Testis (tissue), 3 donors: ENCODE data around the gene SLC13A5. TPM values are rescaled to one million over a fixed set of nuclear protein-coding genes. Genes with fewer than 3 reads are reported as not detected.

ENCODE experiments used
- DNase-seq: peaks from one replicate; pipeline ENCODE4 v3.0.0-alpha.2; 2019
- H3K27ac ChIP-seq, 2 donors: fragments of 200-600 bp; sonication (generic); one replicate each; pipeline ENCODE4 v1.5.1; 2019
- H3K27me3 ChIP-seq: fragments of 200-600 bp; sonication (generic); one replicate; pipeline ENCODE4 v1.5.1; 2019
- H3K36me3 ChIP-seq: fragments of 200-600 bp; sonication (generic); one replicate; pipeline ENCODE4 v1.5.1; 2017; ENCODE audit warnings: low read depth; ENCODE audit errors: missing control alignments
- H3K4me1 ChIP-seq: fragments of 200-600 bp; sonication (generic); one replicate; pipeline ENCODE4 v1.5.1; 2019
- H3K4me3 ChIP-seq, 2 donors: fragments of 200-600 bp; sonication (generic); one replicate each; pipeline ENCODE4 v1.5.1; 2017 to 2019
- H3K9me3 ChIP-seq: fragments of 200-600 bp; sonication (generic); one replicate; pipeline ENCODE4 v1.5.1; 2017
- POLR2A ChIP-seq: fragments of 450-650 bp; IDR thresholded peaks from one replicate; pipeline ENCODE4 v1.6.1; 2017; ENCODE audit warnings: antibody characterized with exemption, mild to moderate bottlenecking, moderate library complexity
- WGBS, 2 donors: methylation state at CpG; one replicate each; pipeline ENCODE4 v1.1.5; 2018; 5-methylcytosine and 5-hydroxymethylcytosine counted together
- intact Hi-C: fragments of 100-400 bp; cut with DNase I; formaldehyde crosslinking; loops from one replicate; pipeline ENCODE4 v1.15.1; 2023; ENCODE audit warnings: low total_unique reads
- polyA plus RNA-seq: library from polyadenylated mRNA; stranded (reverse); fragments of 350-450 nt; fragmentation: Illumina TruSeq; extraction: RNeasy Lipid Tissue Mini Kit (QIAGEN cat#74804); gene quantifications from one replicate; pipeline ENCODE4 v1.2.3, GENCODE V29; 2014; ENCODE audit warnings: low read depth, low replicate concordance; ENCODE audit not compliant: insufficient read depth
- total RNA-seq, 2 donors: library from RNA; depleted of rRNA; stranded (reverse); fragments of >200 nt; gene quantifications; one replicate each; pipeline ENCODE4 v1.2.3, GENCODE V29; 2016
- TF ChIP-seq, protein P1 (sequence below), 3 experiments: fragments of 450-650 bp in 2 of 3; fragments of 200-600 bp in 1 of 3; sonication (generic) in 1 of 3; IDR thresholded peaks; one replicate each; pipeline ENCODE4 v1.5.1; 2016 to 2019; ENCODE audit warnings: antibody characterized with exemption in 3 of 3, mild to moderate bottlenecking in 2 of 3, moderate library complexity in 1 of 3

SLC13A5 gene
- total and polyA plus RNA-seq, 3 donors from 2014 or later = 3.1 to 13.0 (median 3.3) TPM

- H3K36me3 ChIP-seq = no peaks in the 10 kb centered on the region
- no peaks in the 10 kb centered on the region for H3K4me1 ChIP-seq
- no peak overlapping the region for H3K4me3 ChIP-seq
- H3K9me3 ChIP-seq = no peaks in the 10 kb centered on the region
- H3K27ac ChIP-seq = no peak overlapping the region
- intact Hi-C loops = no loop called here
- H3K27me3 ChIP-seq = no peaks in the 10 kb centered on the region
- TF ChIP-seq, protein P1, sequence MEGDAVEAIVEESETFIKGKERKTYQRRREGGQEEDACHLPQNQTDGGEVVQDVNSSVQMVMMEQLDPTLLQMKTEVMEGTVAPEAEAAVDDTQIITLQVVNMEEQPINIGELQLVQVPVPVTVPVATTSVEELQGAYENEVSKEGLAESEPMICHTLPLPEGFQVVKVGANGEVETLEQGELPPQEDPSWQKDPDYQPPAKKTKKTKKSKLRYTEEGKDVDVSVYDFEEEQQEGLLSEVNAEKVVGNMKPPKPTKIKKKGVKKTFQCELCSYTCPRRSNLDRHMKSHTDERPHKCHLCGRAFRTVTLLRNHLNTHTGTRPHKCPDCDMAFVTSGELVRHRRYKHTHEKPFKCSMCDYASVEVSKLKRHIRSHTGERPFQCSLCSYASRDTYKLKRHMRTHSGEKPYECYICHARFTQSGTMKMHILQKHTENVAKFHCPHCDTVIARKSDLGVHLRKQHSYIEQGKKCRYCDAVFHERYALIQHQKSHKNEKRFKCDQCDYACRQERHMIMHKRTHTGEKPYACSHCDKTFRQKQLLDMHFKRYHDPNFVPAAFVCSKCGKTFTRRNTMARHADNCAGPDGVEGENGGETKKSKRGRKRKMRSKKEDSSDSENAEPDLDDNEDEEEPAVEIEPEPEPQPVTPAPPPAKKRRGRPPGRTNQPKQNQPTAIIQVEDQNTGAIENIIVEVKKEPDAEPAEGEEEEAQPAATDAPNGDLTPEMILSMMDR (IDR thresholded peaks at IDR 0.05) = no peak
- no peak for TF ChIP-seq POLR2A
- DNase-seq = no peak
- 77 to 81% methylated on average over 4 of the region's 4 CpGs for WGBS, 2 donors
Observed at GRCh38 chr17:6681176-6681575, 32.0 kb downstream of the SLC13A5 start.

DNA sequence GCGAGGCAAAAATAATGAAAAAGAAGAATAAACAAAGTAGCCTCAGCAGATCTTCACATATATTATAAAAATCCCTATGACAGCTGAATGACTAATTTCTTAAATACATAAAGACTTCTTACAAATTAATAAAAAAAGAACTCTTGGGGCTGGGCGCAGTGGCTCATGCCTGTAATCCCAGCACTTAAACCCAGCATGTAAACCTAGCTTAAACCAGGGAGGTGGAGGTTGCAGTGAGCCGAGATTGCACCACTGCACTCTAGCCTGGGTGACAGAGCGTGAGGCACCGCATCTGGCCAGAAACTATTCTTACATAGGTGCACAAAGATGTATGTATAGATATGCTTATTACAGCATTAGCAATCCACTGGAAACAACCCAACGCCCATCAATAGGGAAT lies 33.9 kb downstream of the SLC13A5 start:
- WGBS, 2 donors = 89% methylated on average over 6 of the region's 6 CpGs
- intact Hi-C loops = no loop called here
- no peak for DNase-seq
- Histone ChIP-seq H3K4me3 (no peak overlapping the region), H3K27ac (no peak overlapping the region), H3K9me3 (no peaks in the 10 kb centered on the region), H3K36me3 (no peaks in the 10 kb centered on the region), H3K4me1 (no peaks in the 10 kb centered on the region), H3K27me3 (no peaks in the 10 kb centered on the region)
- TF ChIP-seq POLR2A = no peak
- TF ChIP-seq, protein P1 (IDR thresholded peaks at IDR 0.05) = no peak

DNA sequence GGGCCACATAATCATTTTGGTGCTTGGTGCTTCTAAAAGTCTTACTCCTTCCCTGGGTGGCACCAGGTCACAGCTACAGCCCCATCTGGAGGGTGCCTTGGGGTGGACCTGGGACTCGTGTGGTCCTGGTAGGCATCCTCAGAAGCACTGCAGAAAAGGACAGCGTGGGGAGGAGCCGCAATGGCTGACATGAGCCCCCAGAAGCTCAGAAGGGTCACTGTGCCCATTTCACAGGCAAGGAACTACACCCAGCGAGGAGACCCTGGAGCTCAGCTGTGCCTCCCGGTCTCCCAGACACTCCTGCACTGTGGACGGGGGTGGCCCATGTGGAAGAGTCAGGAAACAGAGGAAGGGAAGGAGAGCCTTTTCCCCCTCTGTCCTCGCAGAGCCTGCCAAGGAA lies 35.2 kb downstream of the SLC13A5 start:
- no peaks in the 10 kb centered on the region for H3K4me1 ChIP-seq
- H3K27me3 ChIP-seq = no peaks in the 10 kb centered on the region
- no peaks in the 10 kb centered on the region for H3K9me3 ChIP-seq
- TF ChIP-seq, protein P1 (IDR thresholded peaks at IDR 0.05) = no peak
- no peak for TF ChIP-seq POLR2A
- no peak overlapping the region for H3K4me3 ChIP-seq
- 80 to 83% methylated on average over 2 to 7 of the region's 7 CpGs for WGBS, 2 donors
- no peak overlapping the region for H3K27ac ChIP-seq
- no peak for DNase-seq
- no peaks in the 10 kb centered on the region for H3K36me3 ChIP-seq
- intact Hi-C loops = no loop called here

DNA sequence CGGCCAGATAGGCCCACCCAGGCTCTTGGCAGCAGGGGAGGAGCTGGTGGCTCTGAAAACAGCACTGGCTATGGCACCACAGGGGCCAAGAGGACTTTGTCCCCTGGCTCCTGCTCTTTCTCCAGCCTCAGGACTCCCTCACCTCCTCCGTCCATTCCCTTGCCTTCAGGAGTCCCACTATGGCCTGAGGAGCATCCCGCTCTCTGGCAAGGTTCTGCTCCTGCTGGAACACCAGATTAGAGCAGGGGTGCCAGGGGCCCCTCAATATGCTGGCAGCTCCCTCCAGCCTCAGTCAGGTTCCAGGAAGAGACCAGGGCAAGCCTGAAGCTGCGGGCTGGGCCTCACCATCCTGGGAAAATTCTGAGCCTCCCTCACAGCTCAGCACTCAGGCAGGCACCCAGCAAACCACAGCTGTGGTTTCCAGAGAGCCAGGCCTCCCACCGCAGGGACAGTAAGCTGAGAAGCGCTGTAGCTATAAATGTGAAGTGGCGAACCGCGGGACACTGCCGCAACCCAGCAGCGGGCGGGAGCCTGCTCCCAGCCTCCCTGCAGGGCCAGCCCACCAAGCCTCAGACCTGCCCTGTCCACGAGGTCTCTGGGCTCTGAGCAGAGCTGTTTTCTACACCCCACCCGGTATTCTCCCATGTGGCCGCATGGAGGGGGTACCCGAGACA lies 35.9 kb downstream of the SLC13A5 start:
- Histone ChIP-seq H3K27ac (no peak overlapping the region), H3K4me3 (no peak overlapping the region), H3K9me3 (no peaks in the 10 kb centered on the region), H3K4me1 (no peaks in the 10 kb centered on the region), H3K27me3 (no peaks in the 10 kb centered on the region), H3K36me3 (no peaks in the 10 kb centered on the region)
- no peak for DNase-seq
- intact Hi-C loops = no loop called here
- WGBS, 2 donors = 70 to 79% methylated on average over 8 to 16 of the region's 16 CpGs
- TF ChIP-seq, protein P1 (IDR thresholded peaks at IDR 0.05) = no peak
- TF ChIP-seq POLR2A = no peak

- 82 to 93% methylated on average over 6 of the region's 6 CpGs for WGBS, 2 donors
- Histone ChIP-seq H3K27ac (no peak overlapping the region), H3K36me3 (no peaks in the 10 kb centered on the region), H3K4me1 (no peaks in the 10 kb centered on the region), H3K4me3 (no peak overlapping the region), H3K27me3 (no peaks in the 10 kb centered on the region), H3K9me3 (no peaks in the 10 kb centered on the region)
- intact Hi-C loops = no loop called here
- TF ChIP-seq POLR2A = no peak
- TF ChIP-seq, protein P1 (IDR thresholded peaks at IDR 0.05) = no peak
- DNase-seq = no peak
Observed at GRCh38 chr17:6676802-6677157, 36.4 kb downstream of the SLC13A5 start.
